ENCODE measurements around the gene SLC1A3. TPM values are rescaled to one million over a fixed set of nuclear protein-coding genes. Genes with fewer than 3 reads are reported as not detected.

SLC1A3 gene
- total RNA-seq, 1 donor from 2014 or later = not detected

- DNase-seq (ENCODE audit: low spot score) = no peak
- no peak overlapping the region for H3K27ac Mint-ChIP-seq
- no peaks in the 10 kb centered on the region for H3K36me3 Mint-ChIP-seq (ENCODE audit: low read depth)
- no peaks in the 10 kb centered on the region for H3K9me3 Mint-ChIP-seq
- peak overlapping the region; percentile 63 for H3K4me3 Mint-ChIP-seq (ENCODE audit: low read depth)
- peaks cover 66% of the 10 kb centered on the region for H3K27me3 Mint-ChIP-seq (ENCODE audit: low read depth)
- peaks cover 16% of the 10 kb centered on the region for H3K4me1 Mint-ChIP-seq (ENCODE audit: low read depth)
- intact Hi-C loops (cut with micrococcal nuclease) = loop anchor here (5.0 kb wide), 1 partner anchor 86 kb away; no protein-coding TSS in a partner anchor
These were observed 374 bp upstream of the SLC1A3 start for GRCh38 chr5:36606036-36606427.

- Mint-ChIP-seq H3K4me1 (ENCODE audit: low read depth) (peaks cover 16% of the 10 kb centered on the region), H3K36me3 (ENCODE audit: low read depth) (no peaks in the 10 kb centered on the region), H3K4me3 (ENCODE audit: low read depth) (peak overlapping the region; percentile 63), H3K9me3 (no peaks in the 10 kb centered on the region), H3K27ac (no peak overlapping the region), H3K27me3 (ENCODE audit: low read depth) (peaks cover 70% of the 10 kb centered on the region)
- no peak for DNase-seq (ENCODE audit: low spot score)
- intact Hi-C loops (cut with micrococcal nuclease) = loop anchor here (5.0 kb wide), 1 partner anchor 85 kb away; no protein-coding TSS in a partner anchor
These were observed 737 bp downstream of the SLC1A3 start for GRCh38 chr5:36607114-36607571.

- Mint-ChIP-seq H3K36me3 (ENCODE audit: low read depth) (no peaks in the 10 kb centered on the region), H3K27me3 (ENCODE audit: low read depth) (peaks cover 68% of the 10 kb centered on the region), H3K27ac (no peak overlapping the region), H3K4me1 (ENCODE audit: low read depth) (peaks cover 16% of the 10 kb centered on the region), H3K4me3 (ENCODE audit: low read depth) (no peak overlapping the region), H3K9me3 (no peaks in the 10 kb centered on the region)
- no peak for DNase-seq (ENCODE audit: low spot score)
- intact Hi-C loops (cut with micrococcal nuclease) = loop anchor here (5.0 kb wide), 1 partner anchor 84 kb away; no protein-coding TSS in a partner anchor
These were observed 1.7 kb downstream of the SLC1A3 start for GRCh38 chr5:36607838-36608783.

- intact Hi-C loops (cut with micrococcal nuclease) = no loop called here
- Mint-ChIP-seq H3K36me3 (ENCODE audit: low read depth) (no peaks in the 10 kb centered on the region), H3K27ac (no peak overlapping the region)
These were observed 4.2 kb downstream of the SLC1A3 start for GRCh38 chr5:36610621-36611020.

GRCh38 chr5:36611520-36612274 is 5.3 kb downstream of the SLC1A3 start:
- H3K4me3 Mint-ChIP-seq (ENCODE audit: low read depth) = no peak overlapping the region
- no peak overlapping the region for H3K27ac Mint-ChIP-seq
- DNase-seq (ENCODE audit: low spot score) = no peak
- H3K9me3 Mint-ChIP-seq = no peaks in the 10 kb centered on the region
- peaks cover 6% of the 10 kb centered on the region for H3K4me1 Mint-ChIP-seq (ENCODE audit: low read depth)
- intact Hi-C loops (cut with micrococcal nuclease) = no loop called here
- no peaks in the 10 kb centered on the region for H3K36me3 Mint-ChIP-seq (ENCODE audit: low read depth)
- H3K27me3 Mint-ChIP-seq (ENCODE audit: low read depth) = peaks cover 42% of the 10 kb centered on the region

More at GRCh38 chr5:36610621-36611020, 4.2 kb downstream of the SLC1A3 start:
- Mint-ChIP-seq H3K9me3 (no peaks in the 10 kb centered on the region), H3K4me3 (ENCODE audit: low read depth) (no peak overlapping the region), H3K27me3 (ENCODE audit: low read depth) (peaks cover 53% of the 10 kb centered on the region), H3K4me1 (ENCODE audit: low read depth) (peaks cover 16% of the 10 kb centered on the region)
- DNase-seq (ENCODE audit: low spot score) = no peak

- H3K9me3 Mint-ChIP-seq = no peaks in the 10 kb centered on the region
- intact Hi-C loops (cut with micrococcal nuclease) = no loop called here
- no peaks in the 10 kb centered on the region for H3K4me1 Mint-ChIP-seq (ENCODE audit: low read depth)
These were observed 6.8 kb downstream of the SLC1A3 start for GRCh38 chr5:36613241-36613640.

GRCh38 chr5:36613771-36614656 is 7.6 kb downstream of the SLC1A3 start:
- Mint-ChIP-seq H3K9me3 (no peaks in the 10 kb centered on the region), H3K27me3 (ENCODE audit: low read depth) (peaks cover 27% of the 10 kb centered on the region), H3K36me3 (ENCODE audit: low read depth) (no peaks in the 10 kb centered on the region), H3K4me3 (ENCODE audit: low read depth) (no peak overlapping the region), H3K27ac (no peak overlapping the region), H3K4me1 (ENCODE audit: low read depth) (no peaks in the 10 kb centered on the region)
- no peak for DNase-seq (ENCODE audit: low spot score)
- intact Hi-C loops (cut with micrococcal nuclease) = no loop called here

More at GRCh38 chr5:36613241-36613640, 6.8 kb downstream of the SLC1A3 start:
- H3K27me3 Mint-ChIP-seq (ENCODE audit: low read depth) = peaks cover 29% of the 10 kb centered on the region
- no peaks in the 10 kb centered on the region for H3K36me3 Mint-ChIP-seq (ENCODE audit: low read depth)
- H3K27ac Mint-ChIP-seq = no peak overlapping the region
- no peak for DNase-seq (ENCODE audit: low spot score)
- no peak overlapping the region for H3K4me3 Mint-ChIP-seq (ENCODE audit: low read depth)

- Mint-ChIP-seq H3K27ac (no peak overlapping the region), H3K27me3 (ENCODE audit: low read depth) (peaks cover 24% of the 10 kb centered on the region), H3K36me3 (ENCODE audit: low read depth) (no peaks in the 10 kb centered on the region), H3K4me1 (ENCODE audit: low read depth) (no peaks in the 10 kb centered on the region), H3K9me3 (no peaks in the 10 kb centered on the region), H3K4me3 (ENCODE audit: low read depth) (no peak overlapping the region)
- no peak for DNase-seq (ENCODE audit: low spot score)
- intact Hi-C loops (cut with micrococcal nuclease) = no loop called here
These were observed 8.4 kb downstream of the SLC1A3 start for GRCh38 chr5:36614657-36615308.

- no peaks in the 10 kb centered on the region for H3K36me3 Mint-ChIP-seq (ENCODE audit: low read depth)
These were observed 12.7 kb downstream of the SLC1A3 start for GRCh38 chr5:36619012-36619635.

GRCh38 chr5:36621985-36622384 is 15.6 kb downstream of the SLC1A3 start:
- intact Hi-C loops (cut with micrococcal nuclease) = no loop called here
- Mint-ChIP-seq H3K4me3 (ENCODE audit: low read depth) (no peak overlapping the region), H3K27ac (no peak overlapping the region), H3K36me3 (ENCODE audit: low read depth) (no peaks in the 10 kb centered on the region), H3K27me3 (ENCODE audit: low read depth) (peaks cover 19% of the 10 kb centered on the region), H3K9me3 (no peaks in the 10 kb centered on the region), H3K4me1 (ENCODE audit: low read depth) (no peaks in the 10 kb centered on the region)
- no peak for DNase-seq (ENCODE audit: low spot score)

More at GRCh38 chr5:36619012-36619635, 12.7 kb downstream of the SLC1A3 start:
- Mint-ChIP-seq H3K4me1 (ENCODE audit: low read depth) (no peaks in the 10 kb centered on the region), H3K9me3 (no peaks in the 10 kb centered on the region), H3K27ac (no peak overlapping the region), H3K27me3 (ENCODE audit: low read depth) (peaks cover 13% of the 10 kb centered on the region), H3K4me3 (ENCODE audit: low read depth) (no peak overlapping the region)
- DNase-seq (ENCODE audit: low spot score) = no peak
- intact Hi-C loops (cut with micrococcal nuclease) = no loop called here

- Mint-ChIP-seq H3K27me3 (ENCODE audit: low read depth) (peaks cover 21% of the 10 kb centered on the region), H3K27ac (no peak overlapping the region), H3K9me3 (no peaks in the 10 kb centered on the region), H3K36me3 (ENCODE audit: low read depth) (no peaks in the 10 kb centered on the region), H3K4me3 (ENCODE audit: low read depth) (no peak overlapping the region), H3K4me1 (ENCODE audit: low read depth) (no peaks in the 10 kb centered on the region)
- DNase-seq (ENCODE audit: low spot score) = no peak
- intact Hi-C loops (cut with micrococcal nuclease) = no loop called here
These were observed 17.4 kb downstream of the SLC1A3 start for GRCh38 chr5:36623832-36624231.

Measured in activated T-helper 2 cell treated with anti-CD3 and anti-CD28 coated beads, Interferon-gamma antibody, Interleukin-2, Interleukin-4, amounts not matched to agents 10 μg/mL and 5 μg/mL and 100 μg/mL, durations not matched to agents 14 hours and 24 hours and 36 hours (primary cell).